Measurements from ENCODE around the gene SPATA31E1. TPM values are rescaled to one million over a fixed set of nuclear protein-coding genes. Genes with fewer than 3 reads are reported as not detected.

SPATA31E1 gene
- total RNA-seq, 1 experiment from 2014 or later: 0.04 TPM

- TF ChIP-seq CTCF (conservative IDR thresholded peaks at IDR 0.05; ENCODE audit: low read depth, low read length) (no peak), EZH2phosphoT487 (IDR thresholded peaks at IDR 0.05; ENCODE audit: borderline replicate concordance, low read length) (no peak), EZH2 (IDR thresholded peaks at IDR 0.05; ENCODE audit: low read length, unreplicated experiment) (no peak)
- no peaks in the 10 kb centered on the region for H3K9me2 ChIP-seq (replicated peaks; ENCODE audit: low read length)
- H3K4me2 ChIP-seq (ENCODE audit: low read length): no peak overlapping the region
- no peak overlapping the region for H3K9ac ChIP-seq (ENCODE audit: low read length)
- H2AFZ ChIP-seq (ENCODE audit: low read length): no peak overlapping the region
- ChIA-PET CTCF (no interaction called here), POLR2A (ENCODE audit: unreplicated experiment) (no interaction called here)
- no peak overlapping the region for H3K4me3 ChIP-seq (ENCODE audit: low read length)
- no peaks in the 10 kb centered on the region for H3K36me3 ChIP-seq (ENCODE audit: low read depth, low read length)
- H3K27me3 ChIP-seq (ENCODE audit: low read length): no peaks in the 10 kb centered on the region
- intact Hi-C loops (cut with micrococcal nuclease): no loop called here
- no peak for ATAC-seq
- H3F3A ChIP-seq (ENCODE audit: low read length, unreplicated experiment): no peaks in the 10 kb centered on the region
- no peaks in the 10 kb centered on the region for H4K20me1 ChIP-seq (ENCODE audit: low read length)
- no peaks in the 10 kb centered on the region for H3K9me3 ChIP-seq (ENCODE audit: low read length)
- H3K79me2 ChIP-seq (ENCODE audit: low read length): no peaks in the 10 kb centered on the region
- H3K4me1 ChIP-seq (ENCODE audit: insufficient read depth, low read length): no peaks in the 10 kb centered on the region
- H3K27ac ChIP-seq (ENCODE audit: low read length): no peak overlapping the region
- no TSS peak for BruUV-seq (replicated peaks)
- no peak for DNase-seq
These were observed 6.6 kb downstream of the SPATA31E1 start for GRCh38 chr9:87889065-87889881.

- Histone ChIP-seq H3K36me3 (ENCODE audit: low read depth, low read length) (no peaks in the 10 kb centered on the region), H3K9ac (ENCODE audit: low read length) (no peak overlapping the region), H2AFZ (ENCODE audit: low read length) (no peak overlapping the region), H3K27ac (ENCODE audit: low read length) (no peak overlapping the region), H3K27me3 (ENCODE audit: low read length) (no peaks in the 10 kb centered on the region), H3K4me1 (ENCODE audit: insufficient read depth, low read length) (no peaks in the 10 kb centered on the region), H4K20me1 (ENCODE audit: low read length) (no peaks in the 10 kb centered on the region), H3K9me2 (replicated peaks; ENCODE audit: low read length) (no peaks in the 10 kb centered on the region), H3K4me3 (ENCODE audit: low read length) (no peak overlapping the region), H3K4me2 (ENCODE audit: low read length) (no peak overlapping the region), H3K79me2 (ENCODE audit: low read length) (no peaks in the 10 kb centered on the region), H3F3A (ENCODE audit: low read length, unreplicated experiment) (no peaks in the 10 kb centered on the region), H3K9me3 (ENCODE audit: low read length) (no peaks in the 10 kb centered on the region)
- POLR2A ChIA-PET (ENCODE audit: unreplicated experiment): no interaction called here
- no peak for DNase-seq
- TF ChIP-seq EZH2phosphoT487 (IDR thresholded peaks at IDR 0.05; ENCODE audit: borderline replicate concordance, low read length): no peak
- TF ChIP-seq CTCF (conservative IDR thresholded peaks at IDR 0.05; ENCODE audit: low read depth, low read length): no peak
- no peak for TF ChIP-seq EZH2 (IDR thresholded peaks at IDR 0.05; ENCODE audit: low read length, unreplicated experiment)
- intact Hi-C loops (cut with micrococcal nuclease): no loop called here
- CTCF ChIA-PET: no interaction called here
- no TSS peak for BruUV-seq (replicated peaks)
- no peak for ATAC-seq
These were observed 7.2 kb downstream of the SPATA31E1 start for GRCh38 chr9:87889882-87890252.

GRCh38 chr9:87890837-87891236 lies 8.2 kb downstream of the SPATA31E1 start:
- ATAC-seq (no peak), DNase-seq (no peak)
- Histone ChIP-seq H3K9me2 (replicated peaks; ENCODE audit: low read length) (no peaks in the 10 kb centered on the region), H3K27ac (ENCODE audit: low read length) (no peak overlapping the region), H3K27me3 (ENCODE audit: low read length) (no peaks in the 10 kb centered on the region), H3K79me2 (ENCODE audit: low read length) (no peaks in the 10 kb centered on the region), H3K9ac (ENCODE audit: low read length) (no peak overlapping the region), H3K36me3 (ENCODE audit: low read depth, low read length) (no peaks in the 10 kb centered on the region), H3K9me3 (ENCODE audit: low read length) (no peaks in the 10 kb centered on the region), H3K4me1 (ENCODE audit: insufficient read depth, low read length) (no peaks in the 10 kb centered on the region), H3F3A (ENCODE audit: low read length, unreplicated experiment) (no peaks in the 10 kb centered on the region), H3K4me3 (ENCODE audit: low read length) (no peak overlapping the region), H3K4me2 (ENCODE audit: low read length) (no peak overlapping the region), H2AFZ (ENCODE audit: low read length) (no peak overlapping the region), H4K20me1 (ENCODE audit: low read length) (no peaks in the 10 kb centered on the region)
- POLR2A ChIA-PET (ENCODE audit: unreplicated experiment): no interaction called here
- intact Hi-C loops (cut with micrococcal nuclease): no loop called here
- TF ChIP-seq CTCF (conservative IDR thresholded peaks at IDR 0.05; ENCODE audit: low read depth, low read length) (no peak), EZH2phosphoT487 (IDR thresholded peaks at IDR 0.05; ENCODE audit: borderline replicate concordance, low read length) (no peak), EZH2 (IDR thresholded peaks at IDR 0.05; ENCODE audit: low read length, unreplicated experiment) (no peak)
- CTCF ChIA-PET: no interaction called here
- no TSS peak for BruUV-seq (replicated peaks)

Measured in PC-3 (cell line).